GM12878 (cell line): ENCODE results near the gene CAMTA2.
"Not testable (repeated sequence)": the region's sequence is repeated elsewhere in the genome, so short reads cannot be mapped to it uniquely, and the experiment has no call there.

ENCODE experiments used
- CEBPB ChIP-seq, 2 experiments: fragments of 150-350 bp in 1 of 2; IDR thresholded peaks; 2 replicates each; pipeline ENCODE4 v1.6.1; 2012 to 2014; ENCODE audit warnings: low read depth in 2 of 2, low read length in 2 of 2, borderline replicate concordance in 1 of 2, inconsistent platforms in 1 of 2
- PKNOX1 ChIP-seq: fragments of 450-650 bp; IDR thresholded peaks from 2 replicates; pipeline ENCODE4 v1.6.1; 2016; ENCODE audit warnings: mild to moderate bottlenecking
- RUNX3 ChIP-seq: IDR thresholded peaks from 2 replicates; pipeline ENCODE4 v1.6.1; 2012; ENCODE audit warnings: low read length, inconsistent platforms

- not testable (repeated sequence) for TF ChIP-seq PKNOX1; CEBPB (IDR thresholded peaks at IDR 0.05; ENCODE audit: borderline replicate concordance in 1 of 2, low read depth in 2 of 2, low read length in 2 of 2); RUNX3
Observed at GRCh38 chr17:5030168-5030567, 42.7 kb upstream of the CAMTA2 start.
